ENCODE measurements around the gene MXRA5. TPM values are rescaled to one million over a fixed set of nuclear protein-coding genes. Genes with fewer than 3 reads are reported as not detected.
"Not testable (repeated sequence)": the region's sequence is repeated elsewhere in the genome, so short reads cannot be mapped to it uniquely, and the experiment has no call there.

Gene MXRA5
- total RNA-seq, 1 donor from 2014 or later, result 139 TPM

DNA sequence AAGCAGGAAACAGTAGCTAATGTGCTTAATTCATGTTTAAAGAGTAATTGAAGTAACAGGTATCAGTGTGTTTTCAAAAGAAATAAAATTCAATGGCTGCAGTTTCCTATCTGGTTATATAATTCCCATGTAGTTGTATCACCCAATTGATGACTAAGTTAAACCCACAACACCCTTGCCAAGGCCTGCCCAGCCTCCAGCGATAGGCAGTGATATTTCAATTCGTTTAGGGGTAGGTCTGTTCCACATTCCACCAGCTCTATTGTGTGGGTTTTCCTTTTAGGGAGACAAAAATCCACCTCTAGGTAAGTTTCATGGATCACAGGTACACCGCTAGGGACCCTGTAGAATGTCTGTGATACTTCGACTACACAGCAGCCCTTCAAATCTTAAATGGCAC lies 24.7 kb upstream of the MXRA5 start:
- peaks cover 22% of the 10 kb centered on the region for H3K9me3 Mint-ChIP-seq
- H3K27ac Mint-ChIP-seq, result no peak overlapping the region
- no peak overlapping the region for H3K4me3 Mint-ChIP-seq
- TF ChIP-seq, protein P1, sequence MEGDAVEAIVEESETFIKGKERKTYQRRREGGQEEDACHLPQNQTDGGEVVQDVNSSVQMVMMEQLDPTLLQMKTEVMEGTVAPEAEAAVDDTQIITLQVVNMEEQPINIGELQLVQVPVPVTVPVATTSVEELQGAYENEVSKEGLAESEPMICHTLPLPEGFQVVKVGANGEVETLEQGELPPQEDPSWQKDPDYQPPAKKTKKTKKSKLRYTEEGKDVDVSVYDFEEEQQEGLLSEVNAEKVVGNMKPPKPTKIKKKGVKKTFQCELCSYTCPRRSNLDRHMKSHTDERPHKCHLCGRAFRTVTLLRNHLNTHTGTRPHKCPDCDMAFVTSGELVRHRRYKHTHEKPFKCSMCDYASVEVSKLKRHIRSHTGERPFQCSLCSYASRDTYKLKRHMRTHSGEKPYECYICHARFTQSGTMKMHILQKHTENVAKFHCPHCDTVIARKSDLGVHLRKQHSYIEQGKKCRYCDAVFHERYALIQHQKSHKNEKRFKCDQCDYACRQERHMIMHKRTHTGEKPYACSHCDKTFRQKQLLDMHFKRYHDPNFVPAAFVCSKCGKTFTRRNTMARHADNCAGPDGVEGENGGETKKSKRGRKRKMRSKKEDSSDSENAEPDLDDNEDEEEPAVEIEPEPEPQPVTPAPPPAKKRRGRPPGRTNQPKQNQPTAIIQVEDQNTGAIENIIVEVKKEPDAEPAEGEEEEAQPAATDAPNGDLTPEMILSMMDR (IDR thresholded peaks at IDR 0.05; ENCODE audit: unreplicated experiment), result no peak
- peaks cover 3% of the 10 kb centered on the region for H3K4me1 Mint-ChIP-seq
- no peaks in the 10 kb centered on the region for H3K27me3 Mint-ChIP-seq (ENCODE audit: low read depth)
- no peak for DNase-seq (ENCODE audit: low spot score in 2 of 2, unreplicated experiment in 2 of 2)
- H3K36me3 Mint-ChIP-seq, result no peaks in the 10 kb centered on the region

DNA sequence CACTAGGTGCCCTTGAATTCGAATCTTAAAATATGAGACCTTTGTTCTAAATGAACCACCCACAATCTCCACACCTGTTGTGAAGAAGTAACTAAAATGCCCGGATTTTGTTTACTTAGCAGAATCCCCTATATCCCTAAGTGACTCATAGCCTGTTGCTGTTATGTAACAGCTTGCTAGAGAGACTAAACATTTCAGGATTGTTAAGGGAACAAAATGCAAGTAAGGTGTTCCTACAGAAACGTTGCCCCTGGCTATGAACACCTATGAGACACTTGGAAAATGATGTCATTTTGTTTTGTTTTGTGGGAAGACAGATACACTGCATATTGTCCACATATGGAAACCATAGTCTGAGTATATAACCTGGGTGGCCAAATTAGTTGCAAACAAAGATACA lies 24.2 kb upstream of the MXRA5 start:
- no peak for DNase-seq (ENCODE audit: low spot score in 2 of 2, unreplicated experiment in 2 of 2)
- Mint-ChIP-seq H3K27ac (no peak overlapping the region), H3K27me3 (ENCODE audit: low read depth) (no peaks in the 10 kb centered on the region), H3K36me3 (no peaks in the 10 kb centered on the region), H3K9me3 (peaks cover 22% of the 10 kb centered on the region), H3K4me3 (no peak overlapping the region), H3K4me1 (no peaks in the 10 kb centered on the region)
- TF ChIP-seq, protein P1 (IDR thresholded peaks at IDR 0.05; ENCODE audit: unreplicated experiment), result no peak

DNA sequence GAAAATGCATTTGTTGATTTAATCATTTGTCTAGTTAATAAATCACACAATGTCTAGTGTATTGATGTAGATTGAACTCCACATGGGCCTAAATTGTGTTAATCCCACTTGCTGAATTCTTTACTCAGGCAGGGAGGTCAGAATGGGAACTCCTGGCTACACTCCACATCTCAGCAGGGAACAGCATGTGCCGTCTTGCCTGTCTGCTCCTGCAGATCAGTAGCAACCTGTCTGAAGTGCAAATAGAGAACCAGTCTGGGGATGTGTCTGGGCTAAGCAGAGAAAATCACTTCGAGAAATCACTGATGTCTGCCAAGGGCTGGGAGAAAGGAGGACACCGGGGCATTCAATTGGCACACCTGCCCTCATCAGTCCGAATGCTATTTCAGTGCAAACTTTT lies 16.5 kb upstream of the MXRA5 start:
- TF ChIP-seq, protein P1 (IDR thresholded peaks at IDR 0.05; ENCODE audit: unreplicated experiment), result no peak
- no peak overlapping the region for H3K27ac Mint-ChIP-seq
- H3K27me3 Mint-ChIP-seq (ENCODE audit: low read depth), result no peaks in the 10 kb centered on the region
- no peak for DNase-seq (ENCODE audit: low spot score in 2 of 2, unreplicated experiment in 2 of 2)
- peaks cover 3% of the 10 kb centered on the region for H3K9me3 Mint-ChIP-seq
- no peak overlapping the region for H3K4me3 Mint-ChIP-seq
- H3K36me3 Mint-ChIP-seq, result no peaks in the 10 kb centered on the region
- H3K4me1 Mint-ChIP-seq, result peaks cover 4% of the 10 kb centered on the region

DNA sequence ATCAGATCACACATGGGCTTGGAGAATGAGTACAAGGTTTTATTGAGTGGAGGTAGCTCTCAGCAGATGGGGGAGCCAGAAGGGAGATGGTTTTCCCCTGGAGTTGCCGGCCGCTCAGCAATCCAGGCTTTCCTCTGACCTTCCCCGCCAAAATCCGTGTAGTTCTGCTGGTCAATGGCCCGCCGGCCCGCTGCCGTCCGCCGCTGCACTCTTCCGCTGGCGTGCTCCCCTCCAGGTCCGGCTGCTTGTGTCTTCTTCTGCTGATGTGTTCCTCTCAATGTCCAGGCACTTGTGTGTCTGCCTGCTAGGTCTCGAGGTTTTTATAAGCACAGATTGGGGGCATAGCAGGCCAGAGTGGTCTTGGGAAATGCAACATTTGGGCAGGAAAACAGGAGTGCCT lies 14.4 kb upstream of the MXRA5 start:
- Mint-ChIP-seq H3K9me3 (peaks cover 3% of the 10 kb centered on the region), H3K36me3 (no peaks in the 10 kb centered on the region), H3K4me3 (no peak overlapping the region), H3K4me1 (peaks cover 4% of the 10 kb centered on the region), H3K27me3 (ENCODE audit: low read depth) (no peaks in the 10 kb centered on the region), H3K27ac (no peak overlapping the region)
- no peak for DNase-seq (ENCODE audit: low spot score in 2 of 2, unreplicated experiment in 2 of 2)
- TF ChIP-seq, protein P1 (IDR thresholded peaks at IDR 0.05; ENCODE audit: unreplicated experiment), result no peak

DNA sequence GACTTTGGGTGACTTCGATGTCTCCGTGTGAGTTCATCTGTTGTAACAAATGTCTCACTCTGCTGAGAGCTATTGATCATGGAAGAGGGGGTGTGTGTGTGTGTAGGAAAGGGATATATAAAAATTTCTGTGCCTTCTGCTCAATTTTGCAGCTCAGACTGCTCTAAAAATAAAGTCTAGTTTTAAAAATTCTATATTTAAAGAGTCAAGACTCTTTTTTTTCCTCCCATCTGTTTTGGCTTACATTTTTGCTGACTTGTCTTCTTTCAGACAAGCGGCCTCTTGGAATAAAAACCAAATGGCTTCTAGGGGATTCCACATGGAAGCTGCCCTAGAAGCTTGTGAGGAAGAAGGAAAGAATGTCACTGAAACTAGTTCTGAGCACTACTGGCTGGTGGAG lies 6.3 kb upstream of the MXRA5 start:
- Mint-ChIP-seq H3K9me3 (peaks cover 15% of the 10 kb centered on the region), H3K4me1 (peaks cover 20% of the 10 kb centered on the region), H3K27ac (peak overlapping the region; percentile 85)
- not testable (repeated sequence) for DNase-seq (ENCODE audit: low spot score in 2 of 2, unreplicated experiment in 2 of 2); H3K27me3 Mint-ChIP-seq (ENCODE audit: low read depth); H3K4me3 Mint-ChIP-seq; H3K36me3 Mint-ChIP-seq

DNA sequence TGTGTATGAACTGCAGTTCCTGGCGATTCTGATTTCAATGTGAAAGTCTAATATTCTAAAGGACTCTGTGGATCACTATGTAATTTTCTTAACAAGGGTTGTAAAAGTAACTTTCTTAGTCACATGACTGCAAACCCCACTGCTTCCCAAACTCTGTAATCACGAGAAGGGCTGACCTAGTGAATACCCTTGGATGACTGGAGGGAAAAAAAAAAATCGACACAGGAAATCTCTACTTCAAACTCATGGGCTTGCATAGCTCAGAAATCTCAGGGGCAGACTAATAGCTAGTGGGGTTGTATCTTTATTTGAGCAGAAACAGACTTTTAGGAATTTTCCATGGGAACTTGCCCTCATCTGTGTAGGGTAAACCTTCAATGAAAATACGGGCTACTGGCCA lies 4.8 kb upstream of the MXRA5 start:
- H3K4me1 Mint-ChIP-seq, result peaks cover 25% of the 10 kb centered on the region
- H3K27ac Mint-ChIP-seq, result peak overlapping the region; percentile 75
- H3K4me3 Mint-ChIP-seq, result no peak overlapping the region
- H3K9me3 Mint-ChIP-seq, result peaks cover 15% of the 10 kb centered on the region
- no peaks in the 10 kb centered on the region for H3K27me3 Mint-ChIP-seq (ENCODE audit: low read depth)
- peaks cover 7% of the 10 kb centered on the region for H3K36me3 Mint-ChIP-seq
- DNase-seq (ENCODE audit: low spot score in 2 of 2, unreplicated experiment in 2 of 2), result no peak
- TF ChIP-seq, protein P1 (IDR thresholded peaks at IDR 0.05; ENCODE audit: unreplicated experiment), result no peak

Measured in mesothelial cell of epicardium (in vitro differentiated cells).